A549 (cell line): ENCODE results near the gene LAMP2. TPM values are rescaled to one million over a fixed set of nuclear protein-coding genes. Genes with fewer than 3 reads are reported as not detected.

Experiments
- ATAC-seq, 2 experiments: fragments of 200-7000 bp in 1 of 2; fragments of >200 bp in 1 of 2; cut with Nextera tagmentation in 1 of 2; cut with Tn5 transposase in 1 of 2; 3 replicates each; pipeline versions ENCODE4 v1.8.0 to v1.9.1; 2018 to 2020; ENCODE audit warnings: mild to moderate bottlenecking in 1 of 2, moderate library complexity in 1 of 2
- CTCF ChIA-PET: fragments of 300-600 bp; sonication (Branson Sonifier 250); formaldehyde crosslinking; extraction: SDS; loops from one replicate; lab custom pipeline; 2021; ENCODE audit warnings: antibody characterized with exemption, inconsistent platforms; lab: Yijun Ruan, JAX
- POLR2A ChIA-PET: fragments of 350-600 bp; formaldehyde crosslinking; extraction: SDS; loops from one replicate; lab custom pipeline; 2021; ENCODE audit warnings: antibody characterized with exemption, inconsistent platforms; lab: Yijun Ruan, JAX
- DNase-seq, 2 experiments: peaks; one replicate each; pipeline versions ENCODE4 v3.0.0 to v3.0.0-alpha.2; 2011 to 2016; ENCODE audit warnings: low read depth in 1 of 2, low spot score in 1 of 2
- FAIRE-seq: peaks from 2 replicates; lab custom pipeline; 2011; peaks lifted over from hg19 to GRCh38; lab: Jason Lieb, UNC
- H3K27ac ChIP-seq, 2 experiments: fragments of >200 bp; sonication (Bioruptor Twin); formaldehyde crosslinking; 3 replicates each; pipeline ENCODE4 v1.5.1; 2016 to 2017
- H3K4me1 ChIP-seq: fragments of >200 bp; sonication (Bioruptor Twin); formaldehyde crosslinking; 3 replicates; pipeline ENCODE4 v1.6.1; 2016
- H3K4me2 ChIP-seq: fragments of >200 bp; sonication (Bioruptor Twin); formaldehyde crosslinking; 3 replicates; pipeline ENCODE4 v1.6.1; 2016
- H3K4me3 ChIP-seq: fragments of >200 bp; sonication (Bioruptor Twin); formaldehyde crosslinking; 3 replicates; pipeline ENCODE4 v1.5.1; 2016
- H3K9me3 ChIP-seq: fragments of >200 bp; sonication (Bioruptor Twin); formaldehyde crosslinking; 3 replicates; pipeline ENCODE4 v1.6.1; 2016
- CBX2 ChIP-seq: fragments of 200-600 bp; sonication (generic); IDR thresholded peaks from 2 replicates; pipeline ENCODE4 v1.6.1; 2016; ENCODE audit warnings: low read depth, mild to moderate bottlenecking, borderline replicate concordance
- CTCF ChIP-seq: fragments of >200 bp; sonication (Bioruptor Twin); formaldehyde crosslinking; IDR thresholded peaks from 3 replicates; pipeline ENCODE4 v1.5.1; 2016
- FOSB ChIP-seq: fragments of 250-450 bp; sonication (Bioruptor Pico); IDR thresholded peaks from 2 replicates; pipeline ENCODE4 v1.5.0; 2020; ENCODE audit warnings: mild to moderate bottlenecking, moderate library complexity
- FOXS1 ChIP-seq: fragments of 250-450 bp; sonication (Bioruptor Pico); IDR thresholded peaks from 2 replicates; pipeline ENCODE4 v1.5.0; 2020; ENCODE audit warnings: mild to moderate bottlenecking, moderate library complexity
- GATA3 ChIP-seq: IDR thresholded peaks from 2 replicates; pipeline ENCODE4 v1.6.1; 2012; ENCODE audit warnings: borderline replicate concordance
- HOXA7 ChIP-seq: fragments of 250-450 bp; sonication (Bioruptor Pico); IDR thresholded peaks from 2 replicates; pipeline ENCODE4 v1.5.0; 2020; ENCODE audit warnings: mild to moderate bottlenecking, moderate library complexity
- HOXB13 ChIP-seq: fragments of 250-450 bp; sonication (Bioruptor Pico); IDR thresholded peaks from 2 replicates; pipeline ENCODE4 v1.5.0; 2020; ENCODE audit warnings: low read depth, mild to moderate bottlenecking, moderate library complexity
- JUN ChIP-seq, 2 experiments: fragments of >200 bp; sonication (Bioruptor Twin); formaldehyde crosslinking; IDR thresholded peaks; 2 replicates in 1 of 2; 3 replicates in 1 of 2; pipeline ENCODE4 v1.6.1; 2016 to 2017
- MAFK ChIP-seq: fragments of 450-650 bp; IDR thresholded peaks from 2 replicates; pipeline ENCODE4 v1.6.1; 2014; ENCODE audit not compliant: partially characterized antibody
- NPAS2 ChIP-seq: fragments of 250-450 bp; sonication (Bioruptor Pico); IDR thresholded peaks from 2 replicates; pipeline ENCODE4 v1.8.0; 2022; ENCODE audit warnings: mild to moderate bottlenecking, moderate library complexity, borderline replicate concordance
- PBX3 ChIP-seq: IDR thresholded peaks from 2 replicates; pipeline ENCODE4 v1.6.1; 2012
- RAD21 ChIP-seq, 2 experiments: fragments of >200 bp in 1 of 2; sonication (Bioruptor Twin) in 1 of 2; formaldehyde crosslinking in 1 of 2; IDR thresholded peaks in 1 of 2; conservative IDR thresholded peaks in 1 of 2; 2 replicates in 1 of 2; 3 replicates in 1 of 2; pipeline ENCODE4 v1.6.1; 2012 to 2018; ENCODE audit warnings: inconsistent platforms in 1 of 2
- RARB ChIP-seq: fragments of 250-450 bp; sonication (Bioruptor Pico); IDR thresholded peaks from 2 replicates; pipeline ENCODE4 v1.8.0; 2021; ENCODE audit warnings: mild to moderate bottlenecking, moderate library complexity
- REST ChIP-seq: fragments of 200-600 bp; sonication (generic); IDR thresholded peaks from 2 replicates; pipeline ENCODE4 v1.6.1; 2016; ENCODE audit warnings: antibody characterized with exemption, mild to moderate bottlenecking, moderate library complexity
- SMC3 ChIP-seq: fragments of >200 bp; sonication (Bioruptor Twin); formaldehyde crosslinking; IDR thresholded peaks from 3 replicates; pipeline ENCODE4 v1.6.1; 2018; ENCODE audit warnings: inconsistent platforms
- WGBS: methylation state at CpG from one replicate; pipeline ENCODE4 v1.1.6; 2017; ENCODE audit errors: missing lambda C conversion rate; 5-methylcytosine and 5-hydroxymethylcytosine counted together
- polyA plus RNA-seq, 4 experiments: library from polyadenylated mRNA; depleted of rRNA in 3 of 4; stranded (reverse); fragments of >200 nt; fragmentation: RNase III in 1 of 4; extraction: RNeasy Plus Mini Kit Qiagen cat#74134 plus additional on column Dnase treatment in 1 of 4; gene quantifications; 2 replicates in 3 of 4; 3 replicates in 1 of 4; pipeline ENCODE4 v1.2.3, GENCODE V29; 2011 to 2017
- TF ChIP-seq, protein P1 (sequence below): fragments of >200 bp; sonication (Bioruptor Twin); formaldehyde crosslinking; IDR thresholded peaks from 2 replicates; pipeline ENCODE4 v1.6.1; 2016
- TF ChIP-seq, protein P2 (sequence below): fragments of 450-650 bp; IDR thresholded peaks from 2 replicates; pipeline ENCODE4 v1.6.1; 2014; ENCODE audit warnings: antibody characterized with exemption
- TF ChIP-seq, protein P3 (sequence below): fragments of 250-450 bp; sonication (Bioruptor Pico); IDR thresholded peaks from 2 replicates; pipeline ENCODE4 v1.5.0; 2020; ENCODE audit warnings: low read depth, mild to moderate bottlenecking, moderate library complexity

The LAMP2 gene
- polyA plus RNA-seq, 2 of the 4 experiments (the other 2 are of a cell fraction) = 76.9 to 79.5 TPM

- Histone ChIP-seq H3K9me3 (no peaks in the 10 kb centered on the region), H3K4me3 (no peak overlapping the region), H3K4me1 (no peaks in the 10 kb centered on the region), H3K27ac (no peak overlapping the region), H3K4me2 (no peak overlapping the region)
- 27% methylated on average over 5 of the region's 5 CpGs for WGBS
- DNase-seq = no peak
- no peak for TF ChIP-seq HOXB13 (CRISPR knock-in tag)
- TF ChIP-seq PBX3 = no peak
- no peak for TF ChIP-seq RARB (CRISPR knock-in tag)
- TF ChIP-seq JUN (IDR thresholded peaks at IDR 0.05) = no peak
- TF ChIP-seq NPAS2 (CRISPR knock-in tag) = no peak
- TF ChIP-seq, protein P1, sequence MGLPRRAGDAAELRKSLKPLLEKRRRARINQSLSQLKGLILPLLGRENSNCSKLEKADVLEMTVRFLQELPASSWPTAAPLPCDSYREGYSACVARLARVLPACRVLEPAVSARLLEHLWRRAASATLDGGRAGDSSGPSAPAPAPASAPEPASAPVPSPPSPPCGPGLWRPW = no peak
- TF ChIP-seq, protein P2, sequence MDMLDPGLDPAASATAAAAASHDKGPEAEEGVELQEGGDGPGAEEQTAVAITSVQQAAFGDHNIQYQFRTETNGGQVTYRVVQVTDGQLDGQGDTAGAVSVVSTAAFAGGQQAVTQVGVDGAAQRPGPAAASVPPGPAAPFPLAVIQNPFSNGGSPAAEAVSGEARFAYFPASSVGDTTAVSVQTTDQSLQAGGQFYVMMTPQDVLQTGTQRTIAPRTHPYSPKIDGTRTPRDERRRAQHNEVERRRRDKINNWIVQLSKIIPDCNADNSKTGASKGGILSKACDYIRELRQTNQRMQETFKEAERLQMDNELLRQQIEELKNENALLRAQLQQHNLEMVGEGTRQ = no peak
- no peak for ATAC-seq
- POLR2A ChIA-PET = no interaction called here
- CTCF ChIA-PET = no interaction called here
- no peak for FAIRE-seq
Measured at GRCh38 chrX:120406638-120407037, 62.5 kb downstream of the LAMP2 start.

DNA sequence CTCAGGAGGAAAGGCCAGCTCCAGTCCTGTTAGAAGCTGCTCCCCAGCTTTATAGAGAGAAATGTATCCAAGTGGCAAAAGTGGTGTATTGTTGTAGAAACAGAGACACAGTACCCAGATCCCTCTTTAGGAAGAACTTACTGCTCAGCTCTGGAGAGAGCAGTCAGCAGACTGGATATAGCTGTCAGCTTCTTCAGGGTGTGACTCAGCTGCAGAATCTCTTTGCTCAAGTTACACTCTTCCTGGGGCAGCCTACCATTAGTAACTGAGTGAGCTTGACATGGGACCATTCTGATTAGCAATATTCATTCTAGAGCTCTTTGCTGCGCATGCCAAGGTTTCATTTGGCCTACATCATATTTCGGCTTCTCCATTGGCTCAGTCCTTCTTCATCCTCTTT is 66.7 kb downstream of the LAMP2 start:
- Histone ChIP-seq H3K4me2 (no peak overlapping the region), H3K4me1 (no peaks in the 10 kb centered on the region), H3K4me3 (no peak overlapping the region), H3K9me3 (no peaks in the 10 kb centered on the region), H3K27ac (no peak overlapping the region)
- CTCF ChIA-PET = interaction anchor here (0.6 to 1.3 kb wide), 3 partner anchors 21 to 189 kb away, joined by 3 read pairs; no protein-coding TSS in a partner anchor
- DNase-seq (no peak), ATAC-seq (0 out of 6 replicates have a peak, but pooled peaks of 1 of the 2 experiments have one; percentile 24), FAIRE-seq (no peak)
- 67% methylated on average over 2 of the region's 2 CpGs for WGBS
- TF ChIP-seq HOXA7 (CRISPR knock-in tag) = no peak
- no peak for TF ChIP-seq FOSB (CRISPR knock-in tag)
- TF ChIP-seq GATA3 = no peak
- POLR2A ChIA-PET = no interaction called here

DNA sequence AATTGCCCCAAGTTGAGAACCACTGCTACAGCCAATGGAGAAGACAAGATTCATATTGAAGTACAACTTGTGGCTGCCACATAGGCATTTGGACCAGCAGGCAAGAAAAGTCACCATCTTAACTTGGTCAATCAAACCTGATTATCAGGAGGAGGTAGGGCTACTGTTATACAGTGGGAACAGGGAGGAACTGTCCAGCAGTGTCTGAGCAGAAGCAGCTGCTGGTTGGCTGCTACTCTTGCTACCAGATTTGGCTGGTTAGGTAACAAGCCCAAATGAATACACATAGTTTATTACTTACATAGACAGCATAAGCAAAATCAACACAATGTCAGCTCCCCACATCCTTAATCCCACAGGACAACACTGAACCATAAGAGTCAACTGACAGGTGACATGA is 67.8 kb downstream of the LAMP2 start:
- Histone ChIP-seq H3K4me1 (no peaks in the 10 kb centered on the region), H3K9me3 (no peaks in the 10 kb centered on the region)
- TF ChIP-seq GATA3 (no peak), REST (peak; percentile 36; the same call in 1 of the 2 replicates)
- TF ChIP-seq, all 56 proteins: peak for 1
- no peak for ATAC-seq
- ChIA-PET POLR2A (no interaction called here), CTCF (no interaction called here)
- H3K4me3 ChIP-seq = no peak overlapping the region
- DNase-seq = no peak
- no peak overlapping the region for H3K27ac ChIP-seq
- FAIRE-seq = peak; percentile 77
- H3K4me2 ChIP-seq = no peak overlapping the region

GRCh38 chrX:120380699-120381098 is 88.4 kb downstream of the LAMP2 start:
- DNase-seq (peak; percentile 14 to 42), FAIRE-seq (peak; percentile 90), ATAC-seq (peak; percentile 76 to 81; a peak in 4 of 6 replicates)
- WGBS = 1% methylated on average over 3 of the region's 3 CpGs
- ChIA-PET CTCF (interaction anchor here (0.8 to 1.6 kb wide), 7 partner anchors 10 to 389 kb away, joined by 3 to 4 read pairs (median 3); no protein-coding TSS in a partner anchor), POLR2A (no interaction called here)
- H3K9me3 ChIP-seq = no peaks in the 10 kb centered on the region
- no peak overlapping the region for H3K4me3 ChIP-seq
- H3K4me1 ChIP-seq = no peaks in the 10 kb centered on the region
- H3K27ac ChIP-seq = no peak overlapping the region
- TF ChIP-seq, protein P2 = 0 out of 2 replicates have a peak, but pooled peaks have one; percentile 28
- peak; percentile 75 for TF ChIP-seq MAFK
- TF ChIP-seq FOXS1 = no peak
- no peak for TF ChIP-seq CBX2
- TF ChIP-seq, protein P3, sequence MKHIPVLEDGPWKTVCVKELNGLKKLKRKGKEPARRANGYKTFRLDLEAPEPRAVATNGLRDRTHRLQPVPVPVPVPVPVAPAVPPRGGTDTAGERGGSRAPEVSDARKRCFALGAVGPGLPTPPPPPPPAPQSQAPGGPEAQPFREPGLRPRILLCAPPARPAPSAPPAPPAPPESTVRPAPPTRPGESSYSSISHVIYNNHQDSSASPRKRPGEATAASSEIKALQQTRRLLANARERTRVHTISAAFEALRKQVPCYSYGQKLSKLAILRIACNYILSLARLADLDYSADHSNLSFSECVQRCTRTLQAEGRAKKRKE (CRISPR knock-in tag) = no peak
- TF ChIP-seq RAD21 (conservative IDR thresholded peaks at IDR 0.05 in 1 of 2, IDR thresholded peaks at IDR 0.05 in 1 of 2) = peak; percentile 41 to 56; a peak in 4 of 5 replicates
- no peak for TF ChIP-seq FOSB (CRISPR knock-in tag)
- peak; percentile 26; the same call in 1 of the 3 replicates for TF ChIP-seq CTCF
- peak; percentile 25; the same call in 2 of the 3 replicates for TF ChIP-seq SMC3
- no peak overlapping the region for H3K4me2 ChIP-seq
